ENCODE data around the gene PRTN3.

- TF ChIP-seq POLR2A (IDR thresholded peaks at IDR 0.05) (no peak), CTCF (IDR thresholded peaks at IDR 0.05) (no peak)
Measured at GRCh38 chr19:869245-870177, 28.7 kb downstream of the PRTN3 start.

All from adrenal gland (tissue), 5 donors.